Keratinocyte (primary cell): ENCODE data around the gene ALPK1. TPM values are rescaled to one million over a fixed set of nuclear protein-coding genes. Genes with fewer than 3 reads are reported as not detected.

ENCODE experiments used
- DNase-seq: peaks from one replicate; pipeline ENCODE4 v3.0.0-alpha.2; 2011; ENCODE audit warnings: low read depth, missing footprints, low spot score
- FAIRE-seq: peaks from 2 replicates; lab custom pipeline; 2011; peaks lifted over from hg19 to GRCh38; lab: Jason Lieb, UNC
- H2AFZ ChIP-seq: 2 replicates; pipeline ENCODE4 v1.6.0; 2012; ENCODE audit warnings: low read length, control low read depth, inconsistent platforms; ENCODE audit not compliant: control insufficient read depth
- H3K27ac ChIP-seq: 2 replicates; pipeline ENCODE4 v1.5.1; 2011; ENCODE audit warnings: low read length; ENCODE audit not compliant: control insufficient read depth, insufficient read depth
- H3K27me3 ChIP-seq: 3 replicates; pipeline ENCODE4 v1.6.0; 2011; ENCODE audit warnings: low read length; ENCODE audit not compliant: control insufficient read depth, insufficient read depth; ENCODE audit errors: extremely low read depth
- H3K36me3 ChIP-seq, 2 experiments: 2 replicates in 1 of 2; 3 replicates in 1 of 2; pipeline ENCODE4 v1.5.1; 2011; ENCODE audit warnings: low read length in 2 of 2, mild to moderate bottlenecking in 1 of 2; ENCODE audit not compliant: control insufficient read depth in 2 of 2, insufficient read depth in 2 of 2; ENCODE audit errors: extremely low read depth in 1 of 2
- H3K4me1 ChIP-seq: 3 replicates; pipeline ENCODE4 v1.5.1; 2011; ENCODE audit warnings: low read length; ENCODE audit not compliant: control insufficient read depth, insufficient read depth; ENCODE audit errors: extremely low read depth
- H3K4me2 ChIP-seq: 3 replicates; pipeline ENCODE4 v1.6.0; 2011; ENCODE audit warnings: low read depth, low read length; ENCODE audit not compliant: control insufficient read depth, insufficient read depth; ENCODE audit errors: extremely low read depth
- H3K4me3 ChIP-seq, 3 experiments: fragments of 200-600 bp in 1 of 3; sonication (generic) in 1 of 3; 2 replicates in 2 of 3; 3 replicates in 1 of 3; pipeline ENCODE4 v1.5.1; 2011 to 2016; ENCODE audit warnings: low read length in 3 of 3, mild to moderate bottlenecking in 3 of 3, control low read depth in 2 of 3, inconsistent platforms in 1 of 3, low read depth in 1 of 3, mixed read lengths in 1 of 3, mixed run types in 1 of 3, moderate library complexity in 1 of 3; ENCODE audit not compliant: control insufficient read depth in 2 of 3, insufficient read depth in 2 of 3; ENCODE audit errors: extremely low read depth in 1 of 3
- H3K79me2 ChIP-seq: 2 replicates; pipeline ENCODE4 v1.6.0; 2012; ENCODE audit warnings: low read length; ENCODE audit not compliant: control insufficient read depth, insufficient read depth
- H3K9ac ChIP-seq: 3 replicates; pipeline ENCODE4 v1.6.0; 2011; ENCODE audit warnings: low read length; ENCODE audit not compliant: control insufficient read depth, insufficient read depth; ENCODE audit errors: extremely low read depth
- H3K9me1 ChIP-seq: 3 replicates; pipeline ENCODE4 v1.6.0; 2011; ENCODE audit warnings: low read length; ENCODE audit not compliant: control insufficient read depth, insufficient read depth; ENCODE audit errors: extremely low read depth
- H3K9me3 ChIP-seq: 2 replicates; pipeline ENCODE4 v1.5.1; 2012; ENCODE audit warnings: low read depth, low read length; ENCODE audit not compliant: control insufficient read depth
- H4K20me1 ChIP-seq: 3 replicates; pipeline ENCODE4 v1.6.0; 2011; ENCODE audit warnings: low read length; ENCODE audit not compliant: control insufficient read depth, insufficient read depth; ENCODE audit errors: extremely low read depth
- EZH2 ChIP-seq: IDR thresholded peaks from one replicate; pipeline ENCODE4 v1.6.1; 2012; ENCODE audit warnings: inconsistent platforms, mild to moderate bottlenecking, low read length, moderate library complexity
- dilution Hi-C: fragments of 300-500 bp; cut with MboI; formaldehyde crosslinking; loops from one replicate; pipeline ENCODE4 v1.7.0; 2020; ENCODE audit warnings: low sequenced_read_pairs; ENCODE audit not compliant: extremely low pct_ligation_motif_present
- polyA plus RNA-seq, 5 experiments: library from polyadenylated mRNA; depleted of rRNA in 3 of 5; stranded (reverse) in 3 of 5; stranded (forward) in 1 of 5; unstranded in 1 of 5; fragments of >200 nt; gene quantifications; 1 replicate in 1 of 5; 2 replicates in 3 of 5; 3 replicates in 1 of 5; pipeline versions ENCODE4 v1.2.1 to v1.2.3, GENCODE V29; 2011 to 2012; ENCODE audit warnings: missing spikeins in 2 of 5, low read depth in 1 of 5, low replicate concordance in 1 of 5
- TF ChIP-seq, protein P1 (sequence below), 3 experiments: IDR thresholded peaks in 1 of 3; conservative IDR thresholded peaks in 1 of 3; optimal IDR thresholded peaks in 1 of 3; 2 replicates in 2 of 3; 3 replicates in 1 of 3; pipeline versions ENCODE3 to v1.5.1; 2011; ENCODE audit warnings: low read length in 3 of 3, mild to moderate bottlenecking in 3 of 3, moderate library complexity in 2 of 3, control low read depth in 1 of 3, inconsistent platforms in 1 of 3; ENCODE audit not compliant: insufficient read depth in 2 of 3; ENCODE audit errors: extremely low read depth in 1 of 3

Gene ALPK1
- polyA plus RNA-seq, 1 donor (not counting 4 experiments of a cell fraction or from before 2014, with no cell fraction given) = 5.5 TPM

DNA sequence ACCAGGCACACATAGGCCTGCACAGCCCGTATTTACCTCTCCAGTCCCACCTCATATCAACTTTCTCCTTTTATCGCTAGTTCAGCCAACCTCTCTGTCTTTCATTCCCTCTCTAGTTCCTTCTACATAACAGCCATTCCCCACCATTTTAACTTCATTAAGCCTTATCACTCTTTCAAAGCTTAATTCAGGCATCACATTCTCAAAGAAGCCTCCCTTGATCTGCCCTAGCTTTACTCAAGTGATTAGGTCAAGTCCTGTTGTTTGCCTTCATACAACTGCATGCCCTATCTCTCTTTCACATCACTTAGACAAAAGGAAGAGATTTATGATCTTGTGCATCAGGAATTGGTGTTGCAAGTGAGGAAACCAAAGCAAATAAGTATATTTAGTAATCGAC is 74.2 kb downstream of the ALPK1 start:
- Histone ChIP-seq H3K27ac (no peak overlapping the region), H3K9me1 (no peaks in the 10 kb centered on the region), H3K9me3 (no peaks in the 10 kb centered on the region), H3K79me2 (no peaks in the 10 kb centered on the region), H3K36me3 (no peaks in the 10 kb centered on the region), H3K9ac (no peak overlapping the region), H3K4me3 (no peak overlapping the region), H3K4me1 (peaks cover 15% of the 10 kb centered on the region), H3K4me2 (no peak overlapping the region), H2AFZ (no peak overlapping the region), H4K20me1 (no peaks in the 10 kb centered on the region), H3K27me3 (no peaks in the 10 kb centered on the region)
- DNase-seq (no peak), FAIRE-seq (no peak)
- dilution Hi-C loops = no loop called here
- TF ChIP-seq, protein P1, sequence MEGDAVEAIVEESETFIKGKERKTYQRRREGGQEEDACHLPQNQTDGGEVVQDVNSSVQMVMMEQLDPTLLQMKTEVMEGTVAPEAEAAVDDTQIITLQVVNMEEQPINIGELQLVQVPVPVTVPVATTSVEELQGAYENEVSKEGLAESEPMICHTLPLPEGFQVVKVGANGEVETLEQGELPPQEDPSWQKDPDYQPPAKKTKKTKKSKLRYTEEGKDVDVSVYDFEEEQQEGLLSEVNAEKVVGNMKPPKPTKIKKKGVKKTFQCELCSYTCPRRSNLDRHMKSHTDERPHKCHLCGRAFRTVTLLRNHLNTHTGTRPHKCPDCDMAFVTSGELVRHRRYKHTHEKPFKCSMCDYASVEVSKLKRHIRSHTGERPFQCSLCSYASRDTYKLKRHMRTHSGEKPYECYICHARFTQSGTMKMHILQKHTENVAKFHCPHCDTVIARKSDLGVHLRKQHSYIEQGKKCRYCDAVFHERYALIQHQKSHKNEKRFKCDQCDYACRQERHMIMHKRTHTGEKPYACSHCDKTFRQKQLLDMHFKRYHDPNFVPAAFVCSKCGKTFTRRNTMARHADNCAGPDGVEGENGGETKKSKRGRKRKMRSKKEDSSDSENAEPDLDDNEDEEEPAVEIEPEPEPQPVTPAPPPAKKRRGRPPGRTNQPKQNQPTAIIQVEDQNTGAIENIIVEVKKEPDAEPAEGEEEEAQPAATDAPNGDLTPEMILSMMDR (optimal IDR thresholded peaks at IDR 0.05 in 1 of 3, IDR thresholded peaks at IDR 0.05 in 1 of 3, conservative IDR thresholded peaks at IDR 0.05 in 1 of 3; ENCODE audit: extremely low read depth in 1 of 3, insufficient read depth in 2 of 3, low read length in 3 of 3) = no peak
- TF ChIP-seq EZH2 = no peak

DNA sequence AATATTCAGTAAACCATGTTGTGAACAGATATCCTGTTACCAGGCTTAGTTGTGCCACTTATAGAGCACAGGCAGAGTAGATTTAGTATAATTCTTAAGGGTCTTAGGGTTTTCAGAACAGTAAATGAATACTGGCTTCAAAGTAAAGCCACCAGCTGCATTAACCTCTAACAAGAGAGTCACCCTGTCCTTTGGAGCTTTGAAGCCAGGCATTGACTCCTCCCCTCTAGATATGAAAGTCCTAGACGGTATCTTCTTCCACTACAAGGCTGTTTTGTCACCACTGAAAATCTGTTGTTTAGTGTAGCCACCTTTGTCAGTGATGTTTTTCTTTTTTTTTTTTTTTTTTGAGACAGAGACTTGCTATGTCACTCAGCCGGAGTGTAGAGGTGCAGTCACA is 77.7 kb downstream of the ALPK1 start:
- H3K27ac ChIP-seq = no peak overlapping the region
- DNase-seq (no peak), FAIRE-seq (no peak)
- no peaks in the 10 kb centered on the region for H3K9me1 ChIP-seq
- H2AFZ ChIP-seq = no peak overlapping the region
- H4K20me1 ChIP-seq = no peaks in the 10 kb centered on the region
- no peaks in the 10 kb centered on the region for H3K27me3 ChIP-seq
- H3K36me3 ChIP-seq = no peaks in the 10 kb centered on the region
- dilution Hi-C loops = no loop called here
- peaks cover 13% of the 10 kb centered on the region for H3K4me1 ChIP-seq
- no peak overlapping the region for H3K4me2 ChIP-seq
- no peak overlapping the region for H3K4me3 ChIP-seq
- no peak for TF ChIP-seq EZH2
- TF ChIP-seq, protein P1 (optimal IDR thresholded peaks at IDR 0.05 in 1 of 3, IDR thresholded peaks at IDR 0.05 in 1 of 3, conservative IDR thresholded peaks at IDR 0.05 in 1 of 3; ENCODE audit: extremely low read depth in 1 of 3, insufficient read depth in 2 of 3, low read length in 3 of 3) = no peak
- H3K79me2 ChIP-seq = no peaks in the 10 kb centered on the region
- no peaks in the 10 kb centered on the region for H3K9me3 ChIP-seq
- no peak overlapping the region for H3K9ac ChIP-seq
